ENCODE data around the gene CMPK2. TPM values are rescaled to one million over a fixed set of nuclear protein-coding genes. Genes with fewer than 3 reads are reported as not detected.

The CMPK2 gene
- total RNA-seq, 5 donors from 2014 or later (not counting 1 experiment from before 2014, with no cell fraction given): 6.5 to 15.2 (median 9.1) TPM

GRCh38 chr2:6883448-6884122 lies 17.9 kb upstream of the CMPK2 start:
- ATAC-seq (replicated peaks in 1 of 4): no peak

GRCh38 chr2:6881516-6881915 lies 15.8 kb upstream of the CMPK2 start:
- peaks cover 34% of the 10 kb centered on the region for H3K36me3 Mint-ChIP-seq
- WGBS (ENCODE audit: insufficient coverage): 95% methylated on average over 2 of the region's 5 CpGs
- ATAC-seq (replicated peaks in 1 of 4) (no peak), DNase-seq (no peak)
- no peaks in the 10 kb centered on the region for H3K36me3 ChIP-seq (ENCODE audit: control insufficient read depth in 2 of 2, extremely low read depth in 1 of 2, insufficient read depth in 1 of 2, low read length in 1 of 2)
- peaks cover 32 to 44% of the 10 kb centered on the region in 2 experiments for H3K4me1 ChIP-seq (ENCODE audit: control insufficient read depth in 1 of 2, extremely low read depth in 1 of 2, insufficient read depth in 2 of 2, low read length in 2 of 2)
- H3K27ac ChIP-seq (ENCODE audit: low read length): no peak overlapping the region
- H3K9me3 Mint-ChIP-seq: no peaks in the 10 kb centered on the region
- H3K27me3 Mint-ChIP-seq: no peaks in the 10 kb centered on the region
- peaks cover 54 to 63% (median 57%) of the 10 kb centered on the region in 3 donors for H3K4me1 Mint-ChIP-seq
- ChIA-PET POLR2A (interaction anchor here in 1 of 2 donors (0.6 kb wide), 1 partner anchor 41 kb away, joined by 3 read pairs; no protein-coding TSS in a partner anchor), CTCF (no interaction called here)
- no peaks in the 10 kb centered on the region for H3K27me3 ChIP-seq (replicated peaks in 1 of 2; ENCODE audit: control insufficient read depth in 2 of 2, extremely low read depth in 1 of 2, insufficient read depth in 2 of 2, low read length in 1 of 2)
- H3K4me3 Mint-ChIP-seq: peak overlapping the region in 2 of 3 donors; percentile 22 to 91
- H3K4me3 ChIP-seq (ENCODE audit: control insufficient read depth in 1 of 2, extremely low read depth in 1 of 2, low read length in 1 of 2): no peak overlapping the region
- no peaks in the 10 kb centered on the region for H3K9me3 ChIP-seq
- H3K27ac Mint-ChIP-seq: peak overlapping the region; percentile 80 to 84

More at GRCh38 chr2:6883448-6884122, 17.9 kb upstream of the CMPK2 start:
- Mint-ChIP-seq H3K27ac (no peak overlapping the region), H3K27me3 (no peaks in the 10 kb centered on the region), H3K9me3 (no peaks in the 10 kb centered on the region), H3K4me3 (no peak overlapping the region), H3K36me3 (peaks cover 42% of the 10 kb centered on the region), H3K4me1 (peaks cover 36 to 47% (median 41%) of the 10 kb centered on the region in 3 donors)
- H3K27ac ChIP-seq (ENCODE audit: low read length): no peak overlapping the region
- no peaks in the 10 kb centered on the region for H3K9me3 ChIP-seq
- H3K4me1 ChIP-seq (ENCODE audit: control insufficient read depth in 1 of 2, extremely low read depth in 1 of 2, insufficient read depth in 2 of 2, low read length in 2 of 2): peaks cover 22 to 28% of the 10 kb centered on the region in 2 experiments
- 88% methylated on average over 3 of the region's 7 CpGs for WGBS (ENCODE audit: insufficient coverage)
- peaks cover 0 to 7% of the 10 kb centered on the region in 2 donors for H3K36me3 ChIP-seq (ENCODE audit: control insufficient read depth in 2 of 2, extremely low read depth in 1 of 2, insufficient read depth in 1 of 2, low read length in 1 of 2)
- no peak overlapping the region for H3K4me3 ChIP-seq (ENCODE audit: control insufficient read depth in 1 of 2, extremely low read depth in 1 of 2, low read length in 1 of 2)
- CTCF ChIA-PET: interaction anchor here in 1 of 2 donors (0.8 kb wide), 1 partner anchor 161 kb away, joined by 3 read pairs; no protein-coding TSS in a partner anchor
- no peak for DNase-seq
- H3K27me3 ChIP-seq (replicated peaks in 1 of 2; ENCODE audit: control insufficient read depth in 2 of 2, extremely low read depth in 1 of 2, insufficient read depth in 2 of 2, low read length in 1 of 2): no peaks in the 10 kb centered on the region
- POLR2A ChIA-PET: no interaction called here

GRCh38 chr2:6881046-6881445 lies 15.3 kb upstream of the CMPK2 start:
- H3K27ac ChIP-seq (ENCODE audit: low read length): no peak overlapping the region
- POLR2A ChIA-PET: no interaction called here
- Mint-ChIP-seq H3K9me3 (no peaks in the 10 kb centered on the region), H3K4me3 (peak overlapping the region; percentile 15 to 91 (median 65)), H3K27me3 (no peaks in the 10 kb centered on the region), H3K27ac (peak overlapping the region; percentile 80 to 84), H3K36me3 (peaks cover 30% of the 10 kb centered on the region), H3K4me1 (peaks cover 54 to 66% (median 59%) of the 10 kb centered on the region in 3 donors)
- no peaks in the 10 kb centered on the region for H3K27me3 ChIP-seq (replicated peaks in 1 of 2; ENCODE audit: control insufficient read depth in 2 of 2, extremely low read depth in 1 of 2, insufficient read depth in 2 of 2, low read length in 1 of 2)
- DNase-seq (no peak), ATAC-seq (replicated peaks in 1 of 4) (no peak)
- H3K36me3 ChIP-seq (ENCODE audit: control insufficient read depth in 2 of 2, extremely low read depth in 1 of 2, insufficient read depth in 1 of 2, low read length in 1 of 2): no peaks in the 10 kb centered on the region
- no peaks in the 10 kb centered on the region for H3K9me3 ChIP-seq
- CTCF ChIA-PET: interaction anchor here in 1 of 2 donors (1.1 kb wide), 1 partner anchor 13 kb away, joined by 4 read pairs; no protein-coding TSS in a partner anchor
- peaks cover 32 to 44% of the 10 kb centered on the region in 2 experiments for H3K4me1 ChIP-seq (ENCODE audit: control insufficient read depth in 1 of 2, extremely low read depth in 1 of 2, insufficient read depth in 2 of 2, low read length in 2 of 2)
- no CpG with 5 or more reads among the region's 1 CpG for WGBS (ENCODE audit: insufficient coverage)
- H3K4me3 ChIP-seq (ENCODE audit: control insufficient read depth in 1 of 2, extremely low read depth in 1 of 2, low read length in 1 of 2): no peak overlapping the region

DNA sequence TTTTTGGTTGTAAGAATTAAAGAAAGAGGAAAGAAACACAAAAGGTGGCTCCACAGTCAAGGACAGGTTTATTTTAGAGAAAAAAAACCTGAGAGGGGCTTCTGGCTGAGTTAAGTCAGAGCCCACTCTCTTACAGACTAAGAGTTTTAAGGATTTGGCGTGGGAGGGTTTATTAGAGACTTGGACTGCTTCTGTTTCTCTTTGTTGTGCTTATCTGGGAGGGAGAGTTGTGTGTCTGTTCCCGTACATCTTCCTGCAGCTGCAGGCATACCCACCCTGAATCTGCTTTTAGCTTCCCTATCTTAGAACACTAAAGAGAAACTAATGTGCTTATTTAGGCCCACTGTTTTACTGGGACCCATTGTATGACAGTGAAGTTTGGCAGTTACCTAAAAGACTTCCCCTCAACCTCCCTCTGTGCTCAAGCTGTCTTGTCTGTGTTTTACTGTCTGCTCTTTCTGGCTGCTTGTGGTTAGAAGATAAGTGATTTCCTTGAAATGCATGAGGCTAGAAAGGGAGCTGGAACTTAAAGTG lies 14.6 kb upstream of the CMPK2 start:
- ATAC-seq (replicated peaks in 1 of 4) (peak; percentile 72 to 75 (median 74)), DNase-seq (peak in 7 of 35 experiments; percentile 7 to 47 (median 16))
- Histone ChIP-seq H3K9me3 (no peaks in the 10 kb centered on the region), H3K27ac (ENCODE audit: low read length) (peak overlapping the region; percentile 15), H3K4me3 (ENCODE audit: control insufficient read depth in 1 of 2, extremely low read depth in 1 of 2, low read length in 1 of 2) (no peak overlapping the region), H3K4me1 (ENCODE audit: control insufficient read depth in 1 of 2, extremely low read depth in 1 of 2, insufficient read depth in 2 of 2, low read length in 2 of 2) (peaks cover 32 to 44% of the 10 kb centered on the region in 2 experiments), H3K27me3 (replicated peaks in 1 of 2; ENCODE audit: control insufficient read depth in 2 of 2, extremely low read depth in 1 of 2, insufficient read depth in 2 of 2, low read length in 1 of 2) (no peaks in the 10 kb centered on the region), H3K36me3 (ENCODE audit: control insufficient read depth in 2 of 2, extremely low read depth in 1 of 2, insufficient read depth in 1 of 2, low read length in 1 of 2) (no peaks in the 10 kb centered on the region)
- Mint-ChIP-seq H3K4me3 (peak overlapping the region; percentile 75 to 91 (median 77)), H3K27ac (peak overlapping the region; percentile 97 to 98), H3K27me3 (no peaks in the 10 kb centered on the region), H3K4me1 (peaks cover 54 to 72% (median 63%) of the 10 kb centered on the region in 3 donors), H3K9me3 (no peaks in the 10 kb centered on the region), H3K36me3 (peaks cover 28% of the 10 kb centered on the region)
- ChIA-PET POLR2A (interaction anchor here (0.7 to 1.3 kb wide), 2 partner anchors 13 to 15 kb away, joined by 3 to 4 read pairs; partner anchors contain the start of gene CMPK2 (in 1 of the 2)), CTCF (interaction anchor here in 1 of 2 donors (0.7 to 1.1 kb wide), 3 partner anchors 12 to 1748 kb away, joined by 3 to 4 read pairs (median 3); no protein-coding TSS in a partner anchor)
- no CpG with 5 or more reads among the region's 2 CpGs for WGBS (ENCODE audit: insufficient coverage)

DNA sequence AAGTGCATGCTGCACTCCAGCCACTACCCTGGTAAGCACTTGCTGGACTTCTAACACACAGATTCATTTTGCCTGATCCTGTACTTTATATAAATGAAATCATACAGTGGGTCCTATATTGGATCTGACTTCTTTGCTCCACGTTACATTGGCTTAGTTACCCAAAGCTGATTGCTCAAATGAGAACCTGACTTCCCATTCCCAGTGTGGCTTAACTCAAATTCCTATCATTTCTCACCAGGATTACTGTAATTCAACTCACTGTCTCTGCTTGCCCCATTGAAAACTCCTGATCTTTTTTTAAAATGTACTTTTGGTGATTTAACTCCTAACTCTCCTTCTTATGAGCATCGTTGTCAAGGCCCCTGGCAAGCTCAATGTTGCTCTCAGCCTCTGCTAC lies 13.3 kb upstream of the CMPK2 start:
- H3K27me3 ChIP-seq (replicated peaks in 1 of 2; ENCODE audit: control insufficient read depth in 2 of 2, extremely low read depth in 1 of 2, insufficient read depth in 2 of 2, low read length in 1 of 2): no peaks in the 10 kb centered on the region
- Mint-ChIP-seq H3K4me1 (peaks cover 54 to 74% (median 64%) of the 10 kb centered on the region in 3 donors), H3K27ac (peak overlapping the region; percentile 85 to 86), H3K36me3 (peaks cover 20% of the 10 kb centered on the region), H3K27me3 (no peaks in the 10 kb centered on the region), H3K9me3 (peaks cover 0 to 2% (median 1%) of the 10 kb centered on the region in 3 donors), H3K4me3 (peak overlapping the region; percentile 74 to 91 (median 87))
- H3K4me1 ChIP-seq (ENCODE audit: control insufficient read depth in 1 of 2, extremely low read depth in 1 of 2, insufficient read depth in 2 of 2, low read length in 2 of 2): peaks cover 32 to 46% of the 10 kb centered on the region in 2 experiments
- H3K9me3 ChIP-seq: no peaks in the 10 kb centered on the region
- H3K27ac ChIP-seq (ENCODE audit: low read length): no peak overlapping the region
- POLR2A ChIA-PET: interaction anchor here in 1 of 2 donors (0.8 kb wide), 1 partner anchor 31 kb away, joined by 3 read pairs; no protein-coding TSS in a partner anchor
- WGBS (ENCODE audit: insufficient coverage): 92% methylated on average over 1 of the region's 2 CpGs
- peak overlapping the region in 1 of 2 donors; percentile 6 for H3K4me3 ChIP-seq (ENCODE audit: control insufficient read depth in 1 of 2, extremely low read depth in 1 of 2, low read length in 1 of 2)
- ATAC-seq (replicated peaks in 1 of 4) (no peak), DNase-seq (no peak)
- CTCF ChIA-PET: interaction anchor here (0.5 to 3.5 kb wide), 6 partner anchors 11 to 324 kb away, joined by 3 to 25 read pairs (median 4); partner anchors contain the start of gene CMPK2 (in 2 of the 2)
- H3K36me3 ChIP-seq (ENCODE audit: control insufficient read depth in 2 of 2, extremely low read depth in 1 of 2, insufficient read depth in 1 of 2, low read length in 1 of 2): no peaks in the 10 kb centered on the region

GRCh38 chr2:6878549-6878948 lies 12.8 kb upstream of the CMPK2 start:
- Mint-ChIP-seq H3K4me3 (peak overlapping the region; percentile 74 to 91 (median 87)), H3K4me1 (peaks cover 55 to 74% (median 65%) of the 10 kb centered on the region in 3 donors), H3K36me3 (peaks cover 18% of the 10 kb centered on the region), H3K9me3 (peaks cover 0 to 5% (median 4%) of the 10 kb centered on the region in 3 donors), H3K27ac (peak overlapping the region; percentile 89 to 94), H3K27me3 (no peaks in the 10 kb centered on the region)
- Histone ChIP-seq H3K9me3 (no peaks in the 10 kb centered on the region), H3K4me1 (ENCODE audit: control insufficient read depth in 1 of 2, extremely low read depth in 1 of 2, insufficient read depth in 2 of 2, low read length in 2 of 2) (peaks cover 32 to 46% of the 10 kb centered on the region in 2 experiments), H3K36me3 (ENCODE audit: control insufficient read depth in 2 of 2, extremely low read depth in 1 of 2, insufficient read depth in 1 of 2, low read length in 1 of 2) (no peaks in the 10 kb centered on the region), H3K27ac (ENCODE audit: low read length) (no peak overlapping the region), H3K4me3 (ENCODE audit: control insufficient read depth in 1 of 2, extremely low read depth in 1 of 2, low read length in 1 of 2) (peak overlapping the region in 1 of 2 donors; percentile 6), H3K27me3 (replicated peaks in 1 of 2; ENCODE audit: control insufficient read depth in 2 of 2, extremely low read depth in 1 of 2, insufficient read depth in 2 of 2, low read length in 1 of 2) (no peaks in the 10 kb centered on the region)
- DNase-seq: no peak
- 53% methylated on average over 3 of the region's 4 CpGs for WGBS (ENCODE audit: insufficient coverage)
- no peak for ATAC-seq (replicated peaks in 1 of 4)
- POLR2A ChIA-PET: interaction anchor here in 1 of 2 donors (0.8 kb wide), 1 partner anchor 31 kb away, joined by 3 read pairs; no protein-coding TSS in a partner anchor
- CTCF ChIA-PET: interaction anchor here (1.1 to 3.5 kb wide), 5 partner anchors 10 to 19 kb away, joined by 3 to 25 read pairs (median 6); partner anchors contain the start of gene CMPK2 (in 2 of the 2)

Measured in T-cell (primary cell).